Fibroblast of pulmonary artery (primary cell): ENCODE results near the gene IFIT3.
A peak's percentile ranks its signal among the peaks of the same experiment; 100 is the strongest.
"Not testable (repeated sequence)": the region's sequence is repeated elsewhere in the genome, so short reads cannot be mapped to it uniquely, and the experiment has no call there.

ENCODE experiments used
- DNase-seq: peaks from one replicate; pipeline ENCODE4 v3.0.0-alpha.2; 2010; ENCODE audit warnings: low read depth
- H3K4me3 ChIP-seq: replicated peaks from 2 replicates; pipeline ENCODE4 v1.5.1; 2011; ENCODE audit warnings: low read depth, mild to moderate bottlenecking, control low read depth, low read length, moderate library complexity
- CTCF ChIP-seq: IDR thresholded peaks from 2 replicates; pipeline ENCODE4 v1.5.1; 2011; ENCODE audit warnings: mild to moderate bottlenecking, control low read depth, low read length, inconsistent platforms; ENCODE audit errors: missing control alignments

The IFIT3 gene

GRCh38 chr10:89329151-89329550 is 1.4 kb downstream of the IFIT3 start:
- DNase-seq, result no peak
- H3K4me3 ChIP-seq, result no peak overlapping the region
- TF ChIP-seq CTCF, result no peak

- H3K4me3 ChIP-seq, DNase-seq: not testable (repeated sequence)
Observed at GRCh38 chr10:89330014-89330413, 2.2 kb downstream of the IFIT3 start.

GRCh38 chr10:89330537-89331212 is 2.9 kb downstream of the IFIT3 start:
- TF ChIP-seq CTCF, result no peak
- no peak for DNase-seq

GRCh38 chr10:89331487-89332122 is 3.8 kb downstream of the IFIT3 start:
- DNase-seq, H3K4me3 ChIP-seq: not testable (repeated sequence)

More at GRCh38 chr10:89330537-89331212, 2.9 kb downstream of the IFIT3 start:
- H3K4me3 ChIP-seq, result no peak overlapping the region

- H3K4me3 ChIP-seq, result peak overlapping the region; percentile 50
- peak; percentile 66 for DNase-seq
- TF ChIP-seq CTCF, result no peak
Observed at GRCh38 chr10:89332123-89332633, 4.4 kb downstream of the IFIT3 start.

- DNase-seq, result no peak
- TF ChIP-seq CTCF, result no peak
- no peak overlapping the region for H3K4me3 ChIP-seq
Observed at GRCh38 chr10:89335226-89335625, 7.4 kb downstream of the IFIT3 start.

- no peak for DNase-seq
- no peak for TF ChIP-seq CTCF
- no peak overlapping the region for H3K4me3 ChIP-seq
Observed at GRCh38 chr10:89336241-89336640, 8.4 kb downstream of the IFIT3 start.

- TF ChIP-seq CTCF, result no peak
- H3K4me3 ChIP-seq, result no peak overlapping the region
- peak; percentile 53 for DNase-seq
Observed at GRCh38 chr10:89337484-89337883, 9.7 kb downstream of the IFIT3 start.
